ENCODE results near the gene GAREM1. TPM values are rescaled to one million over a fixed set of nuclear protein-coding genes. Genes with fewer than 3 reads are reported as not detected.
"Not testable (repeated sequence)": the region's sequence is repeated elsewhere in the genome, so short reads cannot be mapped to it uniquely, and the experiment has no call there.

Gene GAREM1
- total RNA-seq, 1 experiment from 2014 or later: 1.8 TPM

GRCh38 chr18:32478807-32479206 lies 8.1 kb upstream of the GAREM1 start:
- Histone ChIP-seq H4K20me1 (ENCODE audit: low read length) (no peaks in the 10 kb centered on the region), H3K27ac (ENCODE audit: low read length) (no peak overlapping the region), H3K9me2 (replicated peaks; ENCODE audit: low read length) (no peaks in the 10 kb centered on the region), H3K36me3 (ENCODE audit: low read depth, low read length) (no peaks in the 10 kb centered on the region), H3K4me2 (ENCODE audit: low read length) (no peak overlapping the region), H3K9me3 (ENCODE audit: low read length) (no peaks in the 10 kb centered on the region), H3K27me3 (ENCODE audit: low read length) (no peaks in the 10 kb centered on the region), H3F3A (ENCODE audit: low read length, unreplicated experiment) (no peaks in the 10 kb centered on the region), H3K9ac (ENCODE audit: low read length) (no peak overlapping the region), H3K79me2 (ENCODE audit: low read length) (no peaks in the 10 kb centered on the region), H3K4me1 (ENCODE audit: insufficient read depth, low read length) (no peaks in the 10 kb centered on the region), H3K4me3 (ENCODE audit: low read length) (no peak overlapping the region), H2AFZ (ENCODE audit: low read length) (no peak overlapping the region)
- CTCF ChIA-PET: no interaction called here
- no peak for DNase-seq
- BruUV-seq (replicated peaks): no TSS peak
- POLR2A ChIA-PET (ENCODE audit: unreplicated experiment): no interaction called here
- no peak for TF ChIP-seq CTCF (conservative IDR thresholded peaks at IDR 0.05; ENCODE audit: low read depth, low read length)
- TF ChIP-seq EZH2 (IDR thresholded peaks at IDR 0.05; ENCODE audit: low read length, unreplicated experiment): no peak
- no peak for TF ChIP-seq EZH2phosphoT487 (IDR thresholded peaks at IDR 0.05; ENCODE audit: borderline replicate concordance, low read length)
- intact Hi-C loops (cut with micrococcal nuclease): no loop called here
- ATAC-seq: no peak

DNA sequence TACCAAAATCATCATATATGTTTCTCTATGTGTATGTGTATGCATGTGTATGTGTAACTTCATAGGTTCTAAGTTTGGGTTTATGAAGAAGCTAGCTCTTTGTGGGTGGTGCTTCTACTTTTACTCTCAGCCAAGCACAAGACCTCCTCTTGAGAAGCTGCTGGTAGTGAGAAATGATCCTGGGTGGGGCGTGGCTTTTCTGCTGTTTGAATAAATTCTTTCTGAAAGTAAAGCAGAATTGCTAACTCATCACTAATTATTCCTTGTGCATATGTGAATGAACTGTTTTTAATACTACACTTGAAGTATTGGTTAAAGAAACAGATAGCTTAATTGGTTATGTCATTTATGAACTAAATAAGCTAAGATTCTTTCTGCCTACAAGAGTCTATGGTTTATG lies 7.6 kb upstream of the GAREM1 start:
- TF ChIP-seq EZH2phosphoT487 (IDR thresholded peaks at IDR 0.05; ENCODE audit: borderline replicate concordance, low read length) (no peak), CTCF (conservative IDR thresholded peaks at IDR 0.05; ENCODE audit: low read depth, low read length) (no peak), EZH2 (IDR thresholded peaks at IDR 0.05; ENCODE audit: low read length, unreplicated experiment) (no peak)
- H3K9me3 ChIP-seq (ENCODE audit: low read length): no peaks in the 10 kb centered on the region
- no peaks in the 10 kb centered on the region for H3K4me1 ChIP-seq (ENCODE audit: insufficient read depth, low read length)
- no peaks in the 10 kb centered on the region for H3K27me3 ChIP-seq (ENCODE audit: low read length)
- no peak for DNase-seq
- H2AFZ ChIP-seq (ENCODE audit: low read length): no peak overlapping the region
- no peak overlapping the region for H3K4me3 ChIP-seq (ENCODE audit: low read length)
- no peaks in the 10 kb centered on the region for H4K20me1 ChIP-seq (ENCODE audit: low read length)
- intact Hi-C loops (cut with micrococcal nuclease): no loop called here
- H3K9me2 ChIP-seq (replicated peaks; ENCODE audit: low read length): no peaks in the 10 kb centered on the region
- no peak overlapping the region for H3K9ac ChIP-seq (ENCODE audit: low read length)
- H3K4me2 ChIP-seq (ENCODE audit: low read length): no peak overlapping the region
- no peak for ATAC-seq
- H3K79me2 ChIP-seq (ENCODE audit: low read length): no peaks in the 10 kb centered on the region
- no peaks in the 10 kb centered on the region for H3K36me3 ChIP-seq (ENCODE audit: low read depth, low read length)
- POLR2A ChIA-PET (ENCODE audit: unreplicated experiment): no interaction called here
- H3K27ac ChIP-seq (ENCODE audit: low read length): no peak overlapping the region
- BruUV-seq (replicated peaks): no TSS peak
- no peaks in the 10 kb centered on the region for H3F3A ChIP-seq (ENCODE audit: low read length, unreplicated experiment)
- CTCF ChIA-PET: no interaction called here

DNA sequence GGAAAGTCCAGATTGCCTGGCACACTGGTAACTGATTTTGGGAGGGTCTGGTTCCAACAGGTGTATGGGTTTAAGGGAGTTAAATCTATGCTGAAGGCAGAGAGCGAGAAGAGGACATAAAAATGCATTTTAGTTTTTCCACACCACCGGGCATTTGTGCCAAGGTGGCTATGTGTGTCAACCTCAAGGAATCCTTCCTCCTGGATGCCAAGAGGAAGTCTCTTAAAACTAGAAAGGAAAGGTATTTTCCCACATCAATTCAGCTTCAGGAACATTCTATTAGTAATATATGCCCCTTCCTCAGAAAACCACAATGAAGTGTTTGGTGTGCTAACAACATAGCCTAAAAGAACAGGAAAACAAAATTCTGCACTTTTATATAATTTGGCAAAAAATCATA lies 5.4 kb upstream of the GAREM1 start:
- no peak overlapping the region for H3K4me2 ChIP-seq (ENCODE audit: low read length)
- H3F3A ChIP-seq (ENCODE audit: low read length, unreplicated experiment): no peaks in the 10 kb centered on the region
- DNase-seq (no peak), ATAC-seq (no peak)
- H3K9me2 ChIP-seq (replicated peaks; ENCODE audit: low read length): no peaks in the 10 kb centered on the region
- no peak overlapping the region for H3K4me3 ChIP-seq (ENCODE audit: low read length)
- H3K27me3 ChIP-seq (ENCODE audit: low read length): no peaks in the 10 kb centered on the region
- H2AFZ ChIP-seq (ENCODE audit: low read length): no peak overlapping the region
- no peaks in the 10 kb centered on the region for H3K9me3 ChIP-seq (ENCODE audit: low read length)
- no peaks in the 10 kb centered on the region for H4K20me1 ChIP-seq (ENCODE audit: low read length)
- no TSS peak for BruUV-seq (replicated peaks)
- ChIA-PET POLR2A (ENCODE audit: unreplicated experiment) (no interaction called here), CTCF (no interaction called here)
- no peak for TF ChIP-seq CTCF (conservative IDR thresholded peaks at IDR 0.05; ENCODE audit: low read depth, low read length)
- TF ChIP-seq EZH2 (IDR thresholded peaks at IDR 0.05; ENCODE audit: low read length, unreplicated experiment): no peak
- no peak for TF ChIP-seq EZH2phosphoT487 (IDR thresholded peaks at IDR 0.05; ENCODE audit: borderline replicate concordance, low read length)
- no peaks in the 10 kb centered on the region for H3K36me3 ChIP-seq (ENCODE audit: low read depth, low read length)
- no peaks in the 10 kb centered on the region for H3K79me2 ChIP-seq (ENCODE audit: low read length)
- intact Hi-C loops (cut with micrococcal nuclease): no loop called here
- H3K4me1 ChIP-seq (ENCODE audit: insufficient read depth, low read length): no peaks in the 10 kb centered on the region
- no peak overlapping the region for H3K27ac ChIP-seq (ENCODE audit: low read length)
- H3K9ac ChIP-seq (ENCODE audit: low read length): no peak overlapping the region

DNA sequence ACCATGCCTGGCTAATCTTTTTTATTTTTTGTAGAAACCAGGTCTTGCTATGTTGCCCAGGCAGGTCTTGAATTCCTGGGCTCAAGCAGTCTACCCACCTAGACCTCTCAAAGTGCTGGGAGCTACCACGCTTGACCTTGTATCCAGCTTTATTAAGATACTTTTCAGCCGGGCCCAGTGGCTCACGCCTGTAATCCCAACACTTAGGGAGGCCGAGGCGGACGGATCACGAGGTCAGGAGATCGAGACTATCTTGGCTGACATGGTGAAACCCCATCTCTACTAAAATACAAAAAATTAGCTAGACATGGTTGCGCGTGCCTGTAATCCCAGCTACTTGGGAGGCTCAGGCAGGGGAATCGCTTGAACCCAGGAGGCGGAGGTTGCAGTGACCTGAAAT lies 4.4 kb upstream of the GAREM1 start:
- H3K9ac ChIP-seq (ENCODE audit: low read length); H3K4me1 ChIP-seq (ENCODE audit: insufficient read depth, low read length); H3K27me3 ChIP-seq (ENCODE audit: low read length); DNase-seq; ATAC-seq; H3K9me2 ChIP-seq (replicated peaks; ENCODE audit: low read length); intact Hi-C loops (cut with micrococcal nuclease); H3K9me3 ChIP-seq (ENCODE audit: low read length); H3K27ac ChIP-seq (ENCODE audit: low read length); H3K4me2 ChIP-seq (ENCODE audit: low read length); CTCF ChIA-PET; H3K4me3 ChIP-seq (ENCODE audit: low read length); H3K79me2 ChIP-seq (ENCODE audit: low read length); H2AFZ ChIP-seq (ENCODE audit: low read length); H3F3A ChIP-seq (ENCODE audit: low read length, unreplicated experiment); BruUV-seq (replicated peaks); H3K36me3 ChIP-seq (ENCODE audit: low read depth, low read length); H4K20me1 ChIP-seq (ENCODE audit: low read length): not testable (repeated sequence)
- POLR2A ChIA-PET (ENCODE audit: unreplicated experiment): interaction anchor here (0.7 kb wide), 1 partner anchor 92 kb away, joined by 4 read pairs; no protein-coding TSS in a partner anchor
